Measurements from ENCODE around the gene ZNF117. TPM values are rescaled to one million over a fixed set of nuclear protein-coding genes. Genes with fewer than 3 reads are reported as not detected.
"Not testable (repeated sequence)": the region's sequence is repeated elsewhere in the genome, so short reads cannot be mapped to it uniquely, and the experiment has no call there.

Gene ZNF117
- 12.9 and 13.5 TPM in 2 replicates for total RNA-seq
- 5.0 TPM for polyA plus RNA-seq (2012)

DNA sequence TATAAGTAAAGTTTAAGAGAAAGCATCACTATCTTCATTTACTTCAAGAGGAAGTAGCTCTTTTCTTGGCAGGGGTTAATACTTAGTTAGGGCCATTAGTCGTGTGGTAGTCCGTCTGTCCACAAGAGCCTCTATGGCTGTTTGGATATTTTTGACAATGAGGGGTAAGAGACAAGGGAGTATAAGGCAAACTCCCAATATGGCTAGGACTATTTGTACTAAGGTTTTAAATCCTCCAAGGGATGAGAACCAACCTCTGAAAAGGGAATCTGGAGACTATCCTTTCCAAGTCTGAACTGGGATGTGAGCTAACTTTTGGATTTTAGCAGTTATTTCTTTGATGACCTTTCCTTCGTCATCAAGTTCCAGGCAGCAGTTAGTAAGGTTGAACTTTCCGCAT, at the start of gene ZNF117:
Gene ZNF117 (minus strand): TSS at position 101 of the 400 bp plus-strand sequence.
- no peak for DNase-seq (ENCODE audit: low read depth)

DNA sequence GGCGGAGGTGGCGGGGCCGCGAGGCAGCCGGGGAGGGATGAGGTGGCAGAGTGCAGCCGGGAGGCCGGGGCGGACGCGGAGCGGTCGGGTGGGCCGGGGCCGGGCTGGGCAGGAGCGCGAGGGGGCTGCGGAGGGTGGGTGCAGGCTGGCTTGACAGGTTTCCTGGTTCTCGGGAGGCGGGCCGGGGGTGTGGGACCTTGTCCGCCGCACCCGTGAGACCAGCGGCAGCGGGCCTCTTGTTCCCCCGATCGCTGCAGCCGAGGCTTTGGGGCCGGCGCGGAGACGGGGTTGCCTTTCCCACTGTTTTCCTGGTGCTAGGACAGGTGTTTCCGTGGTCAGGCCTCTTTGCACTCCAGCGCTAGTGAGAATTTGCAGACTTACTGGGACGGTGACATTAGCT, 47.9 kb upstream of the ZNF117 start:
- DNase-seq (ENCODE audit: low read depth), result peak; percentile 72

DNA sequence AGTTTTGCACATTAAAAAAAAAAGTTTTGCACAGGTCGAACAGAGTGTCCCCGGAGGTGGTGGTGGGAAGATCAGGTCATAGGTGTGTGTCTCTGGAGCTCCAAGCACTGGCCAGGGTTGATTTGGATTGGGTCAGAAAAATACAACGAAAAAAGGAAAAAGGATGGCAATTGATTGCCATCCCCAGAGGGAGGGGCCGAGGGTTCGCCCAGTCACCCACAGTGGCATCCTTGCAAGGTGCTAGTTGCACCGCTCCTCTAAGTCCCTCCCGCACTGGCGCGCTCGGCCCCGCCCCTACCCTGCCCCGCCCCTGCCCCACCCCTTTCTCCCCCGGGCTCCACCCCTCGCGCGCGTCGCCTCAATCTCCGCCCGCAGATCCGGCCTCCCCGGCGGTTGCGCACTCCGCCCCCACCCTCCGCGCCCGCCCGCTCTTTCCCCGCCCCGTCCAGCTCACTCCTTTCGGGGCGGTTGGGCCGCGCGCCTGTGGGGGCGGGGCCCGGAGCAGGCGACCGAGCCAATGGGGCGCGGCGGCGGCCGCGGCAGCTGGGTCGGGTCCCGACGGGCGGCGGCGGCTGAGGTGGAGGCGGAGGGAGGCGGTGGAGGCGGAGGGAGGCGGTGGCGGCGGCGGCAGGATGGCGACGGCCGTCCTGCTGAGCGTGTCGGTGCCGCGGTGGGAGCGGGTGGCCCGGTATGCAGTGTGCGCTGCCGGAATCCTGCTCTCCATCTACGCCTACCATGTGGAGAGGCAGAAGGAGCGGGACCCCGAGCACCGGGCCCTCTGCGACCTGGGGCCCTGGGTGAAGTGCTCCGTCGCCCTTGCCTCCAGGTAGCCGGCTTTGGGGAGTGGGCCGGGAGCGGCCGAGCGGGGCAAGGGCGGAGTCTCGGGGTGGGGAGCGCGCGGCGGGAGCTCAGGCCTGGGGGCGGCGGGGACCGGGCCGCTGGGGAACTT, 47.2 kb upstream of the ZNF117 start:
- peak; percentile 97 for DNase-seq (ENCODE audit: low read depth)

DNA sequence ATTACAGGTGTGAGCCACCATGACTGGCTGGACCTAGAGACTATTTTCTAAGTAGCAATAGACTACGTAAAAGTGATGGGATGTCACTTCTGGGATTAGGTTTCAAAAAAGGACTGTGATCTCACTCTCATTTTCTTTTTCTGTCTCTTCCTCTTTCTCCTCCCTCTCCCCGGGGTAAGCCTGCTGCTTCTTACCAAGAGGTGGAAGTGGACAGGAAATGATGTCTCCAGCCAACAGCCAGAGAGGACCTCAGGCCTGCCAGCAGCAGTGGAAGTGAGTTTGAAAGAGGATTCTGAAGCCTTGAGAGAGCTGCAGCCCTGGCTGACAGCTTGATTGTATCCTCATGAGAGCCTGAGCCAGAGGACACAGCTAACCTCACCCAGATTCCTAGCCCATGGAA, 45.7 kb upstream of the ZNF117 start:
- peak; percentile 29 for DNase-seq (ENCODE audit: low read depth)

DNA sequence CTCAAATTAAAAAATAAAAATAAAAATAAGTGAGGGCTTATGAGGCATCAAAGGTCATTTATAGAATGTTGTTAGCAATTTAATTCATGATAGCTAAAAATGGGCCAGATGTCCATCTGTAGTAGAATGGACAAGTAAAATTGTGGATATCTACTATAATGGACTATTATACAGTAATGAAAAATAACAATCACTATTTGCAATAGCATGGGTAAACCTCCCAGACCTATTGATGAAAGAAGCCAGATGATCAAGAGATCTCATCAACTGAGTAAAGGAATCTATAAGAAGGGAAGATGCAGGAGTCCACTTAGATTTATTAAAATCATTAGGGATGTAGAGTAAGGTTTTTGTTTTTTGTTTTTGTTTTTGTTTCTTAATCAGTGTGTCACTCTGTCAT, 44.6 kb upstream of the ZNF117 start:
- not testable (repeated sequence) for DNase-seq (ENCODE audit: low read depth)

DNA sequence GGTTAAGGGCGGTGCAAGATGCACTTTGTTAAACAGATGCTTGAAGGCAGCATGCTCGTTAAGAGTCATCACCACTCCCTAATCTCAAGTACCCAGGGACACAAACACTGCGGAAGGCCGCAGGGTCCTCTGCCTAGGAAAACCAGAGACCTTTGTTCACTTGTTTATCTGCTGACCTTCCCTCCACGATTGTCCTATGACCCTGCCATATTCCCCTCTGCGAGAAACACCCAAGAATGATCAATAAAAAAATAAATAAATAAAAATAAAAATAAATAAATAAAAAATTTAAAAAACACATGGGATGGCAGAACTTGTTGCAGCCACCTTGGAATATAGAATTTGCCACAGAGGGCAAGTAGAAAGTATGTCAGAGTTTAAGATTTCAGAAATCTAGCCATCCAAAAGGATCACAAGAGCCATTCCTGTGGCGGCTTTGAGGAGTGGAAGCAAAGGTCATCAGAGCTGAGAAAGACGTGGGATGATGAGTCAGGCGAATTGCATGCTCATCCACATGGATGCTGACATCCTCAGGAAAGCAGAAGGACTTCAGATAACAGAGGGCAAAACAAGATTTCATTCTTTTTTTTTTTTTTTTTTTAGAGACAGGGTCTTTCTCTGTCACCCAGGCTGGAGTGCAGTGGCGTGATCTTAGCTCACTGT, 43.4 kb upstream of the ZNF117 start:
- peak; percentile 12 for DNase-seq (ENCODE audit: low read depth)

DNA sequence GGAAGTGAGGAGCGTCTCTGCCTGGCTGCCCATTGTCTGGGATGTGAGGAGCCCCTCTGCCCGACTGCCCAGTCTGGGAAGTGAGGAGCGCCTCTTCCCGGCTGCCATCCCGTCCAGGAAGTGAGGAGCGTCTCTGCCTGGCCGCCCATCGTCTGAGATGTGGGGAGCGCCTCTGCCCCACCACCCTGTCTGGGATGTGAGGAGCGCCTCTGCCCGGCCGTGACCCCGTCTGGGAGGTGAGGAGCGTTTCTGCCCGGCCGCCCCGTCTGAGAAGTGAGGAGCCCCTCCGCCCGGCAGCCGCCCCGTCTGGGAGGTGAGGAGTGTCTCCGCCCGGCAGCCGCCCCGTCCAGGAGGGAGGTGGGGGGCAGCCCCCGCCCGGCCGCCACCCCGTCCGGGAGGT, 42.6 kb upstream of the ZNF117 start:
- not testable (repeated sequence) for DNase-seq (ENCODE audit: low read depth)

DNA sequence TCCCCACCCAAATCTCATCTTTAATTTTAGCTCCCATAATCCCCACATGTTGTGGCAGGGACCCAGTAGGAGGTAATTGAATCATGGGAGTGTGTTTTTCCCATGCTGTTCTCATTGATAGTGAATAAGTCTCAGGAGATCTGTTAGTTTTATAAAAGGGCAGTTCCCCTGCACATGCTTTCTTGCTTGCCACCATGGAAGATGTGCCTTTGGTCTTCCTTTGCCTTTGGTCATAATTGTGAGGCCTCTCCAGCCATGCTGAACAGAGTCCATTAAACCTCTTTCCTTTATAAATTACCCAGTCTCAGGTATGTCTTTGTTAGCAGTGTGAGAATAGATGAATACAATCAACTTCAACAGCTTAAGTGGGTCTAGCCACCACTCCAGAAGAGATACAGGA, 34.2 kb upstream of the ZNF117 start:
- not testable (repeated sequence) for DNase-seq (ENCODE audit: low read depth)

DNA sequence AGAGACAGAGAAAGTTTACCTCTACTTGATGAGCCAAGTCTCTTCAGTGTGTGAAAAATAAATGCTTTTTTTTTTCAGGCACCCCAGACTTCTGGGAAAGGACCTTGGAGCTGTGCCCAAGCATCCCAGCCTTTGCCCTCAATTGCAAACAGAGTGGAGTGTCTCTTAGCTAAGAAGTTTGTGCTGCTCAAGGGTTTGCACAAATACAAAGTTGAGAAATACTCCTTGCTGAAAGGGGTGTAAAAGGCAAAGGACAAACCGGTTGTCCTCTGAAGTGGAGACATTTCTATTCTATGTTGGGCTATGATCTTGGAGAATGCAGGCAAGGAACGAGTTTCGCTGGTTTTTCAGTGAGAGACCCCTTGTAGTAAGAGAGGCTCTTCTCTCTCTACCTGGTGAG, 30.1 kb upstream of the ZNF117 start:
- not testable (repeated sequence) for DNase-seq (ENCODE audit: low read depth)

DNA sequence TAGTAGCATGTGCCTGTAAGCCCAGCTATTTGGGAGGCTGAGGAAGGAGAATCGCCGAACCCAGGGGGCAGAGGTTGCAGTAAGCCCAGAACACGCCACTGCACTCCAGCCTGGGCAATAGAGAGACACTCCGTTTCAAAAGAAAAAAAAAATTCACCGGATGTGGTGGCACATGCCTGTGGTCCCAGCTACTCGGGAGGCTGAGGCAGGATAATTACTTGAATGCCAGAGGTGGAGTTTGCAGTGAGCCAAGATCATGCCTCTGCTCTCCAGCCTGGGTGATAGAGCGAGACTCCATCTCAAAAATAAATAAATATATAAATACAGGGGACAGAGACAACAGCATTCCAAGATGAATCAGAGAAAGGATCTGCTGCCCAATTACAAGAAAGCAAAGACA, 19.0 kb upstream of the ZNF117 start:
- DNase-seq (ENCODE audit: low read depth), result not testable (repeated sequence)

DNA sequence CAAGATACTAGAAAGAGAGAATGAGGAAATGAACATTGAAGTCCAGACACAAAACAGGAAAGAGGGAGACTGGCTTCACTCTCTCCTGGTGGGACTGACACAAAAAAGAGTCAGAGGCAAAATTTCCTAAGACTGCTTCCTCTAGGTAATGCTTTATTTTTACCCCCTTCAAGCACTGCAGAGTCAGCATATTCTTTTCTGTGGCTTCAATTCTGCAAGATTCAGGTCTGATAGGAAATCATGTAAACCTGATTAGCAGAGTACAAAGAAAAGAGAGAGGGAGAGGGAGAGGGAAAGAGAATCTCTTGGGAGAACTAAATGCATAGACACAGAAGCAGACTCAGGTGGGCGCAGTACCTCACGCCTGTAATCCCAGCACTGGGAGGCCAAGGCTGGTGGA, 18.6 kb upstream of the ZNF117 start:
- DNase-seq (ENCODE audit: low read depth), result not testable (repeated sequence)

DNA sequence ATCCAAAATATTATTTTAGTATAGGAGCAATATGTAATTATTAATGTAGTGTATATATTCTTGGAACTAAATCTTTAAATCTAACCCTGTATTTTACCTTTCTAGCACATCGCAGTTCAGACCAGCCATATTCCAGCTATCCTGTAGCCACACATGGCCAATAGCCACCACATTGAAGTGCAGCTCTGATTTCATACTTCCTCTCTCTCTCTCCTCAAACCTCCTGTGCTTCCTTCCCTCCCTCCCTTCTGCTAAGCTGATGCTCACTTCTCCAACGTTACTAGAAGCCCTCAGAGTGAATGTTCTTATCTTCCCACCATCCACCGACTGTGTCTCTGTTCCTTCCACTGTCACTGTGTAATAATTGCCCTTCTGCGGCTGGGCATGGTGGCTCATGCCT, 16.2 kb upstream of the ZNF117 start:
- DNase-seq (ENCODE audit: low read depth), result not testable (repeated sequence)

DNA sequence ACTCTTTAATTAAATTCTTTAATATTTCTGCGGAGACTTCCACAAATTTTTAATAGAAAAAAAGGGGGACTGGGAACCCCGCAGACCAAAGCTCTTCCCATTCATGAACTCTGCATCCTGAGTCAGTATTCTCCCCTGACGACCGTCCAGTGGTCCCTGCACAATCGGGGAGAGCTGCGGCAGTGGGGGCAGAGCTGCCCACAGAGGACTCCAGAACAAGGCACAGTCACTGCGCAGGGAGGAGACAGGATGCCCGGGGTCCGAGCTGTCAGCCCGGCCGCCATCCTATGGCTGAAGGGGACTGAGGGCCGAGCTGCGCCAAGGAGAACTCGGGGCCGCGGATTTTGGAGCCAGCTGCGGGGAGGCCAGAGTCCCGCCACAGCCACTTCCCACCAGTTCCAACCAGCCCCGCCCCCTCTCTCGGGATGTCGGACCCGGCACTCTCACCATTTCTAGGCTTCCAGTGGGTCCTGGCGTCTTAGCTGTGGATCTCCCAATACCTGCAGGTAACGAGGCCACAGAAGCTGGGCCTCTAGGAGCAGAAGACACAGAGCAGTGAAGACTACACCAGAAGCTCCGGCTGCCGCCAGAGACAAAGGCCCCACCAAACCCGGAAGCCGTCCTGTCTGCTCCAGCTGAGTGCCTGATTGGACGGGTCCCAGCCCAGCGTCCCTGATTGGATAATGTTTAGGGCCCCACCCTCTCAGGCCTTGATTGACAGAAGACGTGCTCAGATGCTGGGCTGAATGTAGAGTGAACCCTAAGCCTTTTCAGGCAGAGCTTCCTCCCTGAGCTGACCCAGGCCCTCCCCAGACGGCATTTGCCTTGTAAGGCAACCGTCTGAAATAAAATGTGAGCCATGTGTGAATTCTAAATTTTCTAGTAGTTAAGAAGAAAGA, 15.5 kb upstream of the ZNF117 start, which contains the start of gene ERV3-1:
Gene ERV3-1 (minus strand): TSS at position 594 of the 899 bp plus-strand sequence. CDS start 13,661 bp downstream, outside the sequence.
- DNase-seq (ENCODE audit: low read depth), result peak; percentile 99

DNA sequence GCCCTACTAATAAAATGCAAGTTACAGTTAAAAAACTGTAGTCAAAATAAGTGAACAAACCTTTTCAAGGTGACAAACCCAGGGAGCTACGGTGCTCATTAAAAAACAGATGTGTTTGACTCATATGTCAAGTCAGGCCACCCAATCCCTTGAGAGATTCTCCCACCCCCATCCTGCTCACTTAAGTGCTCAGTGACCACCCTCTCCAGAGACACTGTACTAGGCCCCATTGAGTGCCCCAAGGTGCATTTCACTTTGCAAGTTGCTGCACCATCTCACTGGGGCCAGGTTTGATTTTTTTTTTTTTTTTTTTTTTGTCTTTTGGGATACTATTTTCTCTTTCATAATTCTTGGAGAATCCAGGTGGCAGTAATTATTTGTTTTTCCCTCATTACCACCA, 13.7 kb upstream of the ZNF117 start:
- DNase-seq (ENCODE audit: low read depth), result no peak

DNA sequence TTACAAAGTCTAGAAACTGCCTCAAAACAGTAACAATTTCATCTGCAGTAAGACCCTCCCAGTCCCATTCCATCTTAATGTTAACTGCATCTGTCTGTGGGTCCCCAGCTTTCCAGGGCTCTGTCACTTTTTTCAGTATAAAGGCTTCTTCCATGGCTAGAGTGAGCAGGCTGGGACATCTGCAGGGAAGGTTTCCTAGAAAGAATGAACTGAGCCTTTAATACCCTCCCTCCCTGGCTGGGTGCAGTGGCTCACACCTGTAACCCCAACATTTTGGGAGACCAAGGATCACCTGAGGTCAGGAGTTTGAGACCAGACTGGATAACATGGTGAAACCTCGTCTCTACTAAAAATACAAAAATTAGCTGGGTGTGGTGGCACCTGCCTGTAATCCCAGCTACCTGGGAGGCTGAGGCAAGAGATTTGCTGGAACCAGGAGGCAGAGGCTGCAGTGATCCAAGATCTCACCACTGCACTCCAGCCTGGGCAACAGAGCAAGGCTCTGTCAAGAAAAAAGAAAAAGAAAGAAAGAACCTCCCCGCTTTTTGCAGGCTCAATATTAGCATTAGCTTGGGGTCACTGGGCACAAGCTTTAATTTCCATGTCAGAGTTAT, 12.2 kb upstream of the ZNF117 start:
- no peak for DNase-seq (ENCODE audit: low read depth)

DNA sequence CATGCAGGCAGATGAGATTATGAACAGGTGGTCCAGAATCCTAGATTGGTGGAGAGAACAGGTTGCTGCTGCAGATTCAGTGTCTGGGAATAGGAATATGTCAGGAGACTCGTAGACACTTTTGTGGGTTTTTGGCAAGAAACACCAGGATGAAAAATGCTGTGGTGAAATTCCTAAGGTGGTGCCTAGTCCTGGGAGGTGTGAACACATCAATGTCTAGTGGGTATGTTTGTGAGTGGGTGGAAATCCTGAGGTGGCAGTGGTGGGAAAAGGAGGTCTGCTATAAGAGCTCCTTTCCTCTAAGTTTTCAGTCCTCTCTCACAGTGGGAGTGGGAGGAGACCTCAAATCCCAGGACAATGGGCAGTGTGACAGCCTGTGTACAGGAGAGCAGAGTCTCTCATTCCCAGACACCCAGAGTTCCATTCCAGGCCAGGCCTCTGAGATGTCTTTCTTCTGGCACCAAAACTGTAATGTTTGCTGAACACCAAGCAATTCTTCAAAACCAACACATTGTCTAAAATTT, 10.5 kb upstream of the ZNF117 start:
- no peak for DNase-seq (ENCODE audit: low read depth)

DNA sequence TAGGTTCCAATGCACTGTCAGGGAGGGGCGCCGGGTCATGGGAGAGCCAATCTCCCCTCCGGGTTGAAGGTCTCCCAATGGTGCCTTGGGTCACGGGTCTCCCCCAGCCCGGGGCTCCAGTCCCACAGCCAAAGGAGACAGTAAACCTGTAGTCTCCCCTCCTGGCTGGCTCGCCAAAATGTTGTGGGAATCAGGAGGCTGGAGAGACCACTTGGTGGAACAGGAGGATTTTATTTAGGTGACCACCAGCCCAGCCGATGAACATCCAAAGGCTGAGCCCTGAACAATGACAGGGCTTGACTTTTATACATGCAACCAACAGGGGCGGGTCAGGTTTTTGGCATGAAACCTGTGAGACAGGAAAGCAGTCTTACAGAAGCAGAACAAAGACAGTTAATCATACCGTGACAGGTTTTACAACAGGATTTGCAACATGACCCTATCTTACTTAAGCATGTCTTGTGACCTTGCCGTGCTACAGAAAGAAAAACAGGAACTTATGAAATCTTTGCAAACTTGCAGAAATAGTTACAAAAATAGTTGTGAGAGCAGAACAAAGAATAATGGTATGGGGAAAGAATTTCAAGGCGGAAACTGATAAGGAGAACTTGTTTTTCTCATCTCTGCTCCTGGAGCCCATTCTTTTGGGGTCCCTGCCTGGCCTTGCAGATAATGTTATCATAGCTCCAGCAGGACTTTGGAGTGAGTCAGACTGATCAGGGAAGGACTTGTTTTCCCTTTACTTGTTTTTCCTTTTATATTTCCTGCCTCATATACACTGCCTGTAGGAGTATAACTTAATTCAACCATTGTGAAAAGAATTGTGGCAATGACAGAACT, 8.5 kb upstream of the ZNF117 start:
- peak; percentile 29 for DNase-seq (ENCODE audit: low read depth)

DNA sequence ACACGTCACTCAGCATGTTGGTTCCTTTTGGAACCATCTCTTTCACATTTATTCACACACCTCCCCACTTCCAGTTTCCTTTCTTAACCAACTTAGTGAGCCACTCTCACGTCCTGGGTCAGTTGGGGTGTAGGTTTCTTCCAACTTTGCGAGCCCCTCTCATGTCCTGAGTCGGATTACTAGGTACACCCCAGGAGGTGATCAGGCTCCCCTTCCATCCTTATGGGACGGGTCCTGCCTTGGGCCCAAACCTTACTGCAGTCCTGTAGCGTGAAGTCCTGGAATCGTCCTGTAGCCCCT, 8.0 kb upstream of the ZNF117 start:
- DNase-seq (ENCODE audit: low read depth), result no peak

DNA sequence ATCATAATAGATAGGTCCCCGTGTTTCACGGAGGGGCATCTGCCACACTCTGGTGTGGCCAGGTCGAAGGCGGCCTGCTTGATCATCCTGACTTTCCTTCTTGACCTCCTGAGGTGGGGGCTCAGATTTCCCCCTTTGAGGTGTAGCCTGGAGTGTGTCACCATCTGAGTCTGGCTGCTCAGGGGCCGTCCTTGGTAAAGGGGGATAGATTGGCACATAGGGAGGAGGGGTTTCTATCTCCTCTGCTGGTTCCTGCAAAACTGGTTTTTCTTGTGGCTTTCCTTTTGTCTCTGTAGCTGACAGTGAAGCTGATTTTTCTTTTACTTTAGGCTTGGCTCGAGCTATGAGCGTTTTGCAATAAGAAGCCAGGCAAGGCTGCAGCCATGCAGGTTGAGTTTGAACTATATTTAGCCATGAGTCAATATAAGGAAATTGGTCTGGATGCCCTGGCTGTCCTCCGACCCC, 7.1 kb upstream of the ZNF117 start:
- DNase-seq (ENCODE audit: low read depth), result peak; percentile 49

Measured in myocyte (in vitro differentiated cells).